Occipital lobe (tissue), 1 donor: ENCODE data around the gene USP36. TPM values are rescaled to one million over a fixed set of nuclear protein-coding genes. Genes with fewer than 3 reads are reported as not detected.

Source experiments
- total RNA-seq: library from RNA; depleted of rRNA; stranded (reverse); fragments of >200 nt; gene quantifications from one replicate; pipeline ENCODE4 v1.2.3, GENCODE V29; 2014

Gene USP36
- total RNA-seq, 1 donor from 2014 or later: 21.4 TPM

Other genes starting within 250 kb of the USP36 start
- gene CYTH1, start 58.5 kb downstream of the USP36 start, total RNA-seq: 82.2 TPM
- 1.4 TPM for gene CEP295NL, start 62.4 kb upstream of the USP36 start, total RNA-seq
- 33.2 TPM for gene TIMP2, start 84.6 kb upstream of the USP36 start, total RNA-seq
- 24.2 TPM for gene LGALS3BP, start 139.1 kb upstream of the USP36 start, total RNA-seq
- 13.1 TPM for gene CANT1, start 168.9 kb upstream of the USP36 start, total RNA-seq
- gene C1QTNF1, start 183.4 kb upstream of the USP36 start, total RNA-seq: 0.78 TPM
- 5.8 TPM for gene ENGASE, start 234.0 kb upstream of the USP36 start, total RNA-seq